Activated CD8-positive, alpha-beta memory T cell treated with anti-CD3 and anti-CD28 coated beads, Interleukin-2, amount 50 U/mL, for 48 hours (primary cell): ENCODE data around the gene CASP10.
A peak's percentile ranks its signal among the peaks of the same experiment; 100 is the strongest.
"Not testable (repeated sequence)": the region's sequence is repeated elsewhere in the genome, so short reads cannot be mapped to it uniquely, and the experiment has no call there.

Experiments
- DNase-seq: peaks from one replicate; pipeline ENCODE4 v3.0.0-alpha.2; 2020

Gene CASP10

GRCh38 chr2:201234663-201235135 is 51.8 kb downstream of the CASP10 start:
- DNase-seq, result no peak

GRCh38 chr2:201235860-201236811 is 53.2 kb downstream of the CASP10 start:
- DNase-seq, result no peak

- DNase-seq, result no peak
Measured at GRCh38 chr2:201237486-201238123, 54.7 kb downstream of the CASP10 start.

GRCh38 chr2:201239167-201239935 is 56.4 kb downstream of the CASP10 start:
- not testable (repeated sequence) for DNase-seq

GRCh38 chr2:201242571-201243277 is 59.8 kb downstream of the CASP10 start:
- DNase-seq, result no peak

- no peak for DNase-seq
Measured at GRCh38 chr2:201244829-201245228, 61.9 kb downstream of the CASP10 start.

- no peak for DNase-seq
Measured at GRCh38 chr2:201246280-201246679, 63.3 kb downstream of the CASP10 start.

GRCh38 chr2:201248288-201248844 is 65.4 kb downstream of the CASP10 start:
- no peak for DNase-seq

- no peak for DNase-seq
Measured at GRCh38 chr2:201249889-201250288, 66.9 kb downstream of the CASP10 start.

GRCh38 chr2:201250741-201251140 is 67.8 kb downstream of the CASP10 start:
- no peak for DNase-seq

- no peak for DNase-seq
Measured at GRCh38 chr2:201254081-201254730, 71.3 kb downstream of the CASP10 start.

- DNase-seq, result no peak
Measured at GRCh38 chr2:201255408-201256033, 72.6 kb downstream of the CASP10 start.

- DNase-seq, result no peak
Measured at GRCh38 chr2:201256082-201256481, 73.1 kb downstream of the CASP10 start.

GRCh38 chr2:201257381-201257955 is 74.5 kb downstream of the CASP10 start:
- DNase-seq, result peak; percentile 68

GRCh38 chr2:201257956-201258665 is 75.2 kb downstream of the CASP10 start:
- peak; percentile 88 for DNase-seq

- DNase-seq, result no peak
Measured at GRCh38 chr2:201258666-201259615, 76.0 kb downstream of the CASP10 start.

- peak; percentile 66 for DNase-seq
Measured at GRCh38 chr2:201260302-201260800, 77.4 kb downstream of the CASP10 start, which contains the start of gene CASP8. CASP8 (plus strand) TSS chr2:201260536; CDS start chr2:201266487, 5,951 bp downstream.

GRCh38 chr2:201261471-201261870 is 78.5 kb downstream of the CASP10 start:
- DNase-seq, result peak; percentile 74
